ENCODE data around the gene UBXN4. TPM values are rescaled to one million over a fixed set of nuclear protein-coding genes. Genes with fewer than 3 reads are reported as not detected.
A peak's percentile ranks its signal among the peaks of the same experiment; 100 is the strongest.
"Not testable (repeated sequence)": the region's sequence is repeated elsewhere in the genome, so short reads cannot be mapped to it uniquely, and the experiment has no call there.

UBXN4 gene
- total RNA-seq, 1 experiment from 2014 or later: 56.4 TPM

DNA sequence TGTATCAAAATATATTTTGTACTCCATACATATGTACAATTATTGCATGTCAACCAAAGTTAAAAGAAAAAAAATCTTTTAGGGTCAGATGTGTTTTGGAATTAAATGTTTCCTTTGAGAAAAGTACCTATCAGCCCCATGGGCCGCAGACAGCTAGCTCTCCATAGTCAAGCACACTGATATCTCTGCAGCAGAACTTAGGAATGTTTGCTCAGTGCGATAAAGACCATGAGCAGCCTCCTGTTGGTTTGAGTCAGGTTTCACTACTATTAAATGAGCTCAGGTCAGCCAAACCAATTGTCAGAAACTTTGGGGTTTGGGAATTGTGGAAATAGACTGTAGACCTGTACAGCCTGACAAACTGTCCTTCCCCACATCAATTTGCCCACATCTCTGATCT, 61.6 kb downstream of the UBXN4 start:
- DNase-seq (ENCODE audit: low read depth): no peak

DNA sequence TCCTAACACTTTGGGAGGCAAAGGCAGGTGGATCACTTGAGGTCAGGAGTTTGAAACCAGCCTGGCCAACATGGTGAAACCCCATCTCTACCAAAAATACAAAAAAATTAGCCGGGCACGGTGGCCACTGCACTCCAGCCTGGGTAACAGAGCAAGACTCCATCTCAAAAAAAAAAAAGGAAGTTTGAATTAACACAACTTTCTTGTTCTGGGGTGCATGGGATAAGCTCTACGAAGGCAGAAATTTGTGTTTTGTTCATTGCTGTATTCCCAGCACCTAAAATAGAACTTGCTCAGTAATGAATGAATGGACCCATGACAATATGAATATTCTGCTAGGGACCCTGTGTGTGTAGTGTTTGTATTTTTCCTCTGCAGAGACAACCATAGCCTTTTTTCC, 66.2 kb downstream of the UBXN4 start:
- DNase-seq (ENCODE audit: low read depth): not testable (repeated sequence)

DNA sequence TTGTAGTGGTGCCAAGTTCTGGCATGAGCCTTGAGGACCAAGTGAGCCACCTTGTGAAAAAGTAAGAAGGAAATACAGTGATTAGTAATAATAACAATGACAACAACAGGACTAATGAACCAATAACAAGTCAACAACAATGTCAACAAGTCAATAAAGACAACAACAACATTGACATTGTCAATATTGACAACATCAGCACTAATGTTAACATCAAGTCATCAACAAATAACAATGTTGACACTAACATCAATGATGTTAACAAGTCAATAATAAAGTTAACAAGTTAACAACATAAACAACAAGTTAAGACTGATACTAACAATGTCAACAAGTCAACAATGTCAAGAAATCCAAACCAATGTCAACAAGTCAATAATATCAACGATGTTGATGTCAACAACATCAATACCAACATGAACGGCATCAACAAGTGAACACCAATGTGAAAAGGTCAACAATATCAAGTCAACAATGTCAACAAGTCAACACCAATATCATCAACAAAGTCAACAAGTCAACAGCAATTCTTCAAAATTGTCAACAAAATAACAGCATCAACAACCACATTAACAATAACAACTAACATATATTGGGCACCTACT, 71.4 kb downstream of the UBXN4 start:
- no peak for DNase-seq (ENCODE audit: low read depth)

DNA sequence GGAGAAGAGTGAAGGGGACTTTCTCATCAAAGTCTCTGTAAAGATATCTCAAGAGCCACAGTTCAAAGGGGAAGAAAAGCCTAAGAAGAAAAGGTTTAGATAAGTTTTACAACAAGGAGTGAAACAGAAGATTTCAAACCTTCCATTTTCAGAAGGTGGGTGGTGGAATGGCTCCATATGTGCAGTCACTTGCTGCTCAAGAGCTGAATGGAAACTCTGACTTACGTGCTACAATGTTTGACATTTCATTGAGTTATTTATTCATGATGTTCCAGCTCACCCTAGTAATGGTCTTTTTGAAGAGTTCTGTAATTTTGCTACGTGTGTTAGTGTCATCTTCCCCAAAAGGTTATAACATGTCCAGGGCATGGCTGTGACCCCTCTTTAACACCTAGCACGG, 73.6 kb downstream of the UBXN4 start:
- DNase-seq (ENCODE audit: low read depth): no peak

DNA sequence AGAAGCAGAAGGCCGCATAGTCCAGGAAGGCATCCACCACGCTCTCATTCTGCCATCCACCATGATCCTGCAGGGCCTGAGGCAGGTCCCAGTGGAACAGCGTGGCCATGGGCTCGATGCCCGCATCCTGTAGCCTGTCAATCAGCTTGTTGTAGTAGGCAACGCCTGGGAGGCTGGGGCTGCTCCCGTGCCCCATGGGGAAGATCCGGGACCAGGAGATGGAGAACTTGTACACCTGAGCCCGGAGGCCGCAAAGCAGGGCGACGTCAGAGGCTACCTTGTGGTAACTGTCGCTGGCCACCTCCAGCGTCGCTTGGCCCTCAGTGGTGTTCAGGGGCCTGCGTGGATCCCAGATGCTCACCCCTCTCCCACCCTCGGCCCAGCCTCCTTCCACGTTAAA, 75.8 kb downstream of the UBXN4 start:
- DNase-seq (ENCODE audit: low read depth): no peak

DNA sequence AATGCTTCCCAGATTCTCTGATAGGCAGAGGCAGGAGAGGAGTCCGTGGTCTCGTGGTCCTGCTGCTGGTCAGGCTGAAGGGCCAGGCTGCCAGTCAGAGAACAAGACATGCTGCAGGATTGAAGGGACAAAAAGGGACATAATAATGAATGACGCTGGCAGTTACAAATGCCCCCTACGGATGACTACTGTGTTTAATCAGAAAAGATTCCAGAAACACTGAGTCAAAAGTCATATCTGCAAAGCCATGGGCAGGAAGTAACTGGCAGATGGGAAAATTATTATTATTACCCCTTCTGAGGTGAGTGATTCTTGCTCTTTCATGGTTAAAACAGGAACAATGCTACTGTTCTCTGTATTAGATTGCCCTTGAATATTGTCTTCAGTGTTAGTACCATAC, 76.3 kb downstream of the UBXN4 start:
- DNase-seq (ENCODE audit: low read depth): no peak

DNA sequence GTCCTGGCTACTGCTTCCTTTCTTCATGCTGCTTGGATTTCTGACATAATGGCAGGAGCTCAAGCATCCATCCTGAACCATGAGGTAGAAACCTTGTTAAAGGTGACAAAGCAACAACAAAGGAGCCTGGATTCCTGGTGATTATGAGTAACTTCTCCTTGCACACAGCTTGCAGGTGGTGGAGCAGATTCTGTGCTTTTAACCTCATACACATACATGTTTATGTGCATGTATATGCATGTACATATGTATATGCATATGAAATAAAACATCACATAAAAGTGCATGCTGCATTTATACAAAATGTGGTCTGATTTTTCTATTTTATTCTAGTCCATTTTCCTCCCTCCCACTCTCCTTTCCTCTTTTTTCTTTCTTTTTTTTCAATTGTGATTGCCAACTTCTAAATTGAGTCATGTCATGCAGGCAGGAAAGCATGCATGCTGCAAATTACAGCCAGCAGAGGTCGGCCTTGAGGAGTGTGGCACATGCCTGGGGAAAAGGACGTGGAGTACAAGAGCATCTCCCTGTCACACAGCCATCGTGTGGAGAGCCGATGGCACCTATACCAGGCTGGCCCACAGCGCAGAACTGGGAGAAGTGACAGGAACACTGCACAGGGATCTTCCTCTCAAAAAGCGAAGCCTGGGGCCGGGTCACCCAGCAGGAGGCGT, 77.4 kb downstream of the UBXN4 start:
- DNase-seq (ENCODE audit: low read depth): peak; percentile 29

DNA sequence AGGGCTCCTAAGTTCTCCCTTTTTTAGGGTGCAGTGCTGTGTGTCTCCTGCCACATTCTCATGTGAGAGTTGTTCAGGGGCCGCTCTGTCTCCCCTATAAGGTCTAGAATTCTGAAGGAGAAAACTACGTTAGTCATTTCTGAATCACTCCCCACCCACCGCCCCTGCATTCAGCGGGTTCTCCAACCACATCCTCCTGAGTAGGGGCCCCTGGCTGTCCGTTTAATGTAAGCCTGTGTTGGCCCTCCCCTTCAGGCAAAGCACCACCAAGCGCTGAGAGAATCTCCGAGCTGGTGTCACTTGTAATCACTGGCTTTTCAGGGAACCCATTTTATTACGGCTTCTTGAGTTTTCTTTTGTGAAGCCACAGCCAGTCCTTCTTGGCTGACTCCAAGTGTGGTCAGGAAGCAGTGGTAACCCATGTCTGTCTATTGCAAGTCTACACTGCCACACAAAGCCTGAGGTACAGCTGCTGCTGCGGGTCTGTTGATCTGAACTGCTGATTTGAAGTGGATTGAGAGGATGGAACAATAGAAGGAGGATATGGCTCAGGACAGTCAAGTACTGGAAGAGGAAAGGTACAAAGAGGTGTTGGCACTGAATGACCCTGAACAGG, 78.5 kb downstream of the UBXN4 start:
- peak; percentile 60 for DNase-seq (ENCODE audit: low read depth)

DNA sequence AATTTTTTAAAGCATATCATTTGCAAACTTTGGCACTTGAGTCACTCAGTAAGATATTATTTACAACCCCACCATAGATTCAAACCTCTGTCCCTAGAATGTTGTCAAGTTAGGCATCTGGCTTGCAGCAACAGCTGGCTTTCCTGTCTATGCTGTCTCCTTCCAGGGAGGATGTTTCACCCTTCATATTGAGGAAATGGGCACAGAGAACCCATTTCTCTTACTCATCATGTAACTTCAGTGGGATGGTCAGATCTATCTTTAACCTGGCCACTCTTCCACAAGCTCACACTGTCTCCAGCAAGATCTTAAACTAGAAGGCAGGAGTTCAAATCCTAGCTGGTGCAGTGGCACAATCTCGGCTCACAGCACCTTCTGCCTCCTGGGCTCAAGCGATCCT, 79.5 kb downstream of the UBXN4 start:
- DNase-seq (ENCODE audit: low read depth): no peak

DNA sequence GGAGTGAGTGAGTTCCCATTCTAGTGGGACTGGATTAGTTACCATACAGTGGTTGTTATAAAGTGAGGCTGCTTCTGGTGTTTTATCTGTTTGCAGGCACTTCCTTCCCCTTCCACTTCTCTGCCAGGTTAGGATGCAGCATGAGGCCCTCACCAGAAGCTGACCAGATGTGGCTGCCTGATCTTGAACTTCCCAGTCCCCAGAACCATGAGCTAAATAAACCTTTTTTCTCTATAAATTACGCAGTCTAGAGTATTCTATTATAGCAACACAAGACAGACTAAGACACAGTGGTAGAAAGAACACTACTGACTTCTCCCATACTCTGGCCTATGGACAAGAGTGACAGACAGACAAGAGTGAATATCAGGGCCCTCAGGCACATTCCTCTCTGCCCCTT, 81.2 kb downstream of the UBXN4 start:
- DNase-seq (ENCODE audit: low read depth): no peak

DNA sequence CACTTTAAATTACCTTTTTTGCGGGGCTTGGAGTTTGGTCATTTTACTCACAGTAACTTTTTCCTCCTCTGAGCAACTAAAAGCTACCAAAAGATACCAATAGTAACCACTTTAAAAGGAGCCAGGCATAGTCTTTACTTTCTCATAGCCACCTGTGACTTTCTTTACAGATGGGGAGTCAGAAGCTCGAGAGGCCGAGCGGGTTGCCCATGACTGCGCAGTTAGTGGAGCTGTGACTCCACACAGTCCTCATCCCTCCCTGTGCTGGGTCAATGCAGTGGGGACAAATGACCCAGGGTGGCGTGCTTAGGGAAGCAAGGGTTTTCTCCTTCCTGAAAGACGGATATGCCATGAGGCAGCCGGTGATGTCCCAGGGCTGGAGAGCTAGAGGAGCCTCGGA, 83.5 kb downstream of the UBXN4 start:
- no peak for DNase-seq (ENCODE audit: low read depth)

DNA sequence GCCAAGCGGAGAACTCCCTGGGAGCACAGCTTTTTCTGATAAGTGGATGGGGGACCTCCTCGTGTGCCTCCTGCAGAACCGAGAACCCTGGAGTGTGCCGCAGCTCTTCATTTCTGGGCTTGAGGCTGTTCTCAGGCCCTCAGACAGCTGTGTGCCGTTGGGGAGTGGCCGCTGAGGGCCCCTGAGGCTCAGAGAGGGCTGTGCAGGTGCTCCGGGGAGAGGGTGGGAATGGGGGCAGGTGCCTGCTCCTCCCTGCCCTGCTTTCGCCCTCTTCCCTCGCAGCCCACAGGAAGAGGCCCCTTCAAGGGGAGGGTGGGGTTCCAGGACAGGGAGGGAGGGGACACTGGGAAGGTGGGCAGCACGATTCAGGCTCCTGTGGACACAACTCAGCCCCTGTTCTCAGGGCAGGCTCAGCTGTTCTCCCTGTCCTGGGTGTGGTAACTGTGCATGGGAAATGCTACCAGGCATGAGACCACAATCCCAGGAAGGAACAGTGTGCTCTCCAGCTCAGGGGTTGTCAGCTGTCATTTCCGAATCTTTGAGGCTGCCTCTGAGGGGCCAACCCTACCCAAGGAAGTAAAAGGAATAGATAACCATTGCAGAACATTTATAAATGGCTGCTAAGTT, 84.0 kb downstream of the UBXN4 start:
- DNase-seq (ENCODE audit: low read depth): peak; percentile 82

DNA sequence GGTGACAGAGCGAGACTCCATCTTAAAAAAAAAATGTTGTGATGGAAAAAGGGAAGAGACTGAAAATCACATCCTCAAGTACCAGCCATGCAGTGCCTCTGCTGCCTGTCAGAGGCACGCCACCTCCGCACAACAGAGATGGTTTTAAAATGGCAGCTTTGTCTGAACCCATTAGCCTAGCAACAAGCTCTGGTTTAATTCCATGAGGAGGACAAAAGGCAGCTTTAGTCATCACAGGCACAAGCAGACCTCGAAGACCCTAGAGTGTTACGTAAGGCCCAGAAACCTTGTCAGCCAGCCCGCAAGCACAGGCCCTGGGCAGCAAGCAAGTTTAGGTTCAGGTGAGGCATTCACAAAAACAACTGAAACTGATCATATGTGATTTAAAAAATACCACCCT, 84.9 kb downstream of the UBXN4 start:
- DNase-seq (ENCODE audit: low read depth): no peak

DNA sequence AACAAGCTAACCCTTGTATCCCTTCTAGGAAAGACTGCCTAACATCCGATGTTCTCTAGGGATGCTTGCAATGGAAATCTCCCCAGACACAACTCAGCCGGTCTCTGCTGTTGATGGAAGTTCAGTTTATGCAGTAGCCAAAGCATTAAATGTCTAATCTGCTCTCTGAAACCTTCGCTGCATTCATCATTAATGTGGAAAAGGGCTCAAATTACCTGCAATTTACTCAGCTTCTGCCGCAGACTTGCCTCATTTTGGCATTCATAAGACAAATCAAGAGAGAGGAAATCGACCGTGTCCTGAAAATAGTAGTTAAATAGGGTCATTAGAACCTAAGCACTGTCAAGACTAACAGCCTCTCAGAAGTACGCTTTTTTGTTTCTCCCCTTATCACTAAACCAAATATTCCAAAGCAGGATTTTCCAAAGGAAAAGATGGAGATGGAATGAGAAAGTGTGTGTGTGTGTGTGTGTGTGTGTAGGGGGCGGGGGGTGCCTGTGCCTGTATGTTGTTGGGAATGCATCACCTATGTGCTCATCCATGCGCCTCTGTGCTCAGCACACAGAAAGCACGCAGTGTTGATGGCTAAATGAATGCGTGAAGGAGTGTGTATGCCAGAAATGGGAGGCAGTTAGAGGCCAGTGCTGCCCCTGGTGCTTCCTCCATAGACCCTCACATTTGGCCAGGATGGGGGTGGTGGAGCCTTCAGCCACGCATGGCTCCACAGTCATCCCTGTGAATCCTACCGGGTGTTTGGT, 87.9 kb downstream of the UBXN4 start:
- no peak for DNase-seq (ENCODE audit: low read depth)

DNA sequence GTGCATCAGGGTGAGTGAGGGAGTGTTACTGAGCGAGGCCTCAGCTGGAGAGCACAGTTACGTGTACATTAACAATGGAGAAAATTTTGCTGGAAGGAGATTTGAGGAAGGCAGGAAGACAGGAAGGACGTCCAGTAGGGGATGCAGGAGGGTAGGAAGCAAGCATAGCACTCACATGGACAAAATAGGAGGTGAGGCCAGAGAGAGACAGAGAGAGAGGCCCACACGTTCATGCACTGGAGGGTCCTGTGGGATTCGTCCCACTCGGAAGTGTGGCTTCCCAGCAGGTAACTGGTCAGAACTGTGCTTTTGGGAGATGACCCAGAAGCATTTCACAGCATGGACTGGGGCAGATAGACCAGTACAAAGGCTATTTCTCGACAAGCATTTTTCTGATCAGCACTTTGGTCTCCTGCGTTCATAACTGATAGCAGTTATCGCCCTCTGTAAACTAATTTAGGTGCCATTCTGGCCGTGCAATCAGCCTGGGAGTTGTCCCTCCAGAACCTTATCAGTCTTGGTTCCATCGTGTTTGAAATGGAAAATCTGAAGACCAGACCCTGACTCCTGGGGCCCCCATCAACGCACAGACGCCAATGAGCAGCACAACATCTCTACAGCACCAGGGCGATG, 89.6 kb downstream of the UBXN4 start:
- no peak for DNase-seq (ENCODE audit: low read depth)

DNA sequence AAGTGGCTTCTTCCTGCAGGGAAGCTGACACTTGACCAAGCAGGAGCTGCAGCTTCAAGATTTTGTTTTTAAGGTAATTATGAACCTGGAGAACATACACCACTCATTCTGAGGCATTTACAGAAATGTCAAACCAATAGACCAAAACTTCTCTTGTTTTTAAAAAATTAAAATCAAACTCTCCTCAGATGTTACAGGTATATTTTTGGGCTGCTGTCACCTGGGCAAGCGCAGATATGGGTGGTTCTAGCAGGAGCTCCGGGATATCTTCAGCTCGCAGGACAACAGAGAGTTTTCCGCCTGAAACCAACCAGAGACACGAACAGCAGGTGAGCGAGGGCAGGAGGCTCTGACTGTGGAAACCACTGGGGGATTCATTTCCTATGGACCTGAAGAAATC, 91.2 kb downstream of the UBXN4 start:
- no peak for DNase-seq (ENCODE audit: low read depth)

Other genes with a start within 250 kb of the UBXN4 start
- 10.4 and 11.5 TPM in 2 replicates for gene ZRANB3, start 210.6 kb upstream of the UBXN4 start, total RNA-seq (2014; rRNA removed)
- gene R3HDM1, start 210.4 kb upstream of the UBXN4 start, total RNA-seq (2014; rRNA removed): 9.0 and 11.7 TPM in 2 replicates
- gene LCT, start 95.3 kb downstream of the UBXN4 start, total RNA-seq (2014; rRNA removed): 0.06 TPM in 1 of 2 replicates, not detected in the other
- gene MCM6, start 134.6 kb downstream of the UBXN4 start, total RNA-seq (2014; rRNA removed): 29.8 and 34.6 TPM in 2 replicates
- 97.5 and 98.0 TPM in 2 replicates for gene DARS1, start 243.8 kb downstream of the UBXN4 start, total RNA-seq (2014; rRNA removed)

Data from LHCN-M2 (cell line).